NCI-H345 (cell line): ENCODE results near the gene LYPD6B.
"Not testable (repeated sequence)": the region's sequence is repeated elsewhere in the genome, so short reads cannot be mapped to it uniquely, and the experiment has no call there.

Source experiments
- DNase-seq: peaks from one replicate; lab custom pipeline; 2025; lab: John Stamatoyannopoulos, UW

The LYPD6B gene

DNA sequence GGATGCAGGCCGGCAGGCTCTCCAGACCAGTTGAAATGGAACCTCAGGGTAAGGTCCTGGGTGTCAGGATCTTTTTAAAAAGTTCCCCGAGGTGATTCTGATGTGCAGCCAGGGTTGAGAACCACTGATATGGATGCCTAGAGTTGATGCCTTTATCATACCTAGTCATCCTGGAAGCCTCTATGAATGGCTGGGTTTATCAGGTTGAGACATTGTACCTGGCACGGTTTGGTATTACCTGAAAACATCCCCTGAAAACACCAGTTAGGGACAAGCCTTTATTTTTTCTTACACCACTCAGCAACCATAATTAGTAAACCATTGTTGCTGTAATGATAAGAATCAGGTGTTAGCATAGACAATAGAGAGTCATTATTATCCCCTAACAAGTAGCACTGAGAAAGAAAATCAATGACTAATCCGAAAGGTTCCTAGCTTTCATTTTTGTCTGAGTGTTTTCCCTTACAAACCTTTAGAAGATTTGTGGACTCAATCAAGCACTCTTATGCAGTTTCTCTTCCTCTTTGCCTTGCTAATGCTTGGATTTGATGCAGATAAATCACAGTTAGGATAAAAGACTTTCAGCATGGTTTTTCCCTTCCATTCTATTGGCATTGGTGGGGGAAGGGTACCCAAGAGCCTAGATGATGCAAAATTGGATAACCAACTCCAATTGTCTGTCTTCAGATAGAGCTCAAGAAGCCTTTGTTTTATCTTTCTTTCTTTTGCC, 175.4 kb downstream of the LYPD6B start:
- no peak for DNase-seq

DNA sequence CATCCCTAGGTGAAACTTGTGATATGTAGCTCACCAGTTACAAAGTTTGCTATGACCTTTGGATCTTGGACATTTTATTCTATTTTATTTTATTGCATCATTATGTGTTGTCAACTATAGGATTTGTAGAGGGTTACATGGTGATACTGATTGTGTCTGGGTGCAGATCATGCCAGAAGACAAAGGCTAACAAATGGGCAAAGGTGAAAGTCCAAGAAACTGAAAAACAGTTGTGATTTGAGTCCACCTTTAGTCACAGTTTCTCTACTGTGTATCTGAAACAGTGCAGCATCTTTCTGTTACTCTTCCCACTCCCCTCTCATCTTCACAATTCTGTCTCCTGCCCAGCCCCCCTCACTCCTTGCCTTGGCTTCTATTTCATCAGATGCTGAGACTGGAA, 180.0 kb downstream of the LYPD6B start:
- DNase-seq = no peak

GRCh38 chr2:149219856-149220255, 181.4 kb downstream of the LYPD6B start:
- DNase-seq = peak; percentile 31

DNA sequence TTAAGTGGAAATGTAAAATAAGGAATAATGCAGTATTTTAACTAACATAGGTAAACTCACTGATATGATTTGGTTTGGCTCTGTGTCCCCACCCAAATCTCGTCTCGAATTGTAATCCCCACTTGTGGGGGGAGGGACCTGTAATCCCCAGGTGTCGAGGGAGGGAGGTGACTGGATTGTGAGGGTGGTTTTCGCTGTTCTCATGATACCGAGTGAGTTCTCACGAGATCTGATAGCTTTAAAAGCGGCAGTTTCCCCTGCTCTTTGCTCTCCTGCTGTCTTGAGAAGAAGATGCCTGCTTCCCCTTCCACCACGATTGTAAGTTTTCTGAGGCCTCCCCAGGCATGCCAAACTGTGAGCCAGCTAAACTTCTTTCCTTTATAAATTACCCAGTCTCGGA, 182.5 kb downstream of the LYPD6B start:
- DNase-seq = no peak

GRCh38 chr2:149221898-149222297, 183.4 kb downstream of the LYPD6B start:
- DNase-seq = no peak

DNA sequence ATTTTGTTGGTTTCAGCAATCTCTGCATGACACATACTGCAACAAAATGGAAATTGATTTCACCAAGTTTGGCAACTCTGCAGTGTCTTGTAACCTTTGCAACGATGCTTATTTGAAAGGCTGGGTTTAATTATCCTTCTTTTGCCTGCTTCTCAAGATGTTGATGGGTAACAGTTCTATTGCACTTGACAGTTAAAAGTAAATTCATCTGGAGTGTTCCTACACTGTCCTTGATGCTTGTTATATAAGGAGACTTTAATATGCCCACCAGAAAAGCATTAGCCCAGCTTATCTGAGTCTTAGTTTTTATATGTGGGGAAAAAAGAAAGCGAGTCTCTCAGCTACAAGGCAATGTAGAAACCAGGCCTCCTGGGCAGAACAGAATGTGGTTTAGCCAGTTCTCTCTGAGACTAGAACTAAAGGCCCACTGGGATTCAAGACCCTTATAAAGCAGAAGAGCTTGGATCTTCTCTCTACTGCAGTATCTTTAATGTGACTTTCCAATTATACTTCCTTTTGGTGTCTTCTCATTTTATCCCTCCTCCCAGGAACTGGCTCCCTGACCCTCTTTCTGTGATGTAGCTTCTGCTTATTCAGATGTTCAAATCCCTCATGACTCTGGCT, 185.1 kb downstream of the LYPD6B start:
- no peak for DNase-seq

GRCh38 chr2:149224543-149224942, 186.0 kb downstream of the LYPD6B start:
- no peak for DNase-seq

DNA sequence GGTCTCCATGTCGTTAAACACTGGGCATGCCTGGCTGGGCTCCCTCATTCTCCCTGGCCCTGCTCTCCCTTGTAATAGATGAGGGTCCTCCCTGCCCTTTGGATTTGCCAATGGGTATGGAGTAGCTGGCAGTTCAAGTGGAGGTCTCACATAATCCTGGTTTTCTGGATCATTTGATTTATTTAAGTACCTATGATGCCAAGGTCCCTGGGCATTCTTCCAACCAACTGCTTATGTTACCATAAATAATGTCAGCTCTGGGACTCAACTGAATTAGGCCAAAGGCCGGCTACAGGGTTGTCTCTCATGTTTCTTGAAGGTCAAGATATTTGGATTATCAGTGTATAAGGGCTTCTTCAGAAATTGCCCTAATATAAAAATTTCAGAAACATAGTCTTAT, 186.9 kb downstream of the LYPD6B start:
- no peak for DNase-seq

DNA sequence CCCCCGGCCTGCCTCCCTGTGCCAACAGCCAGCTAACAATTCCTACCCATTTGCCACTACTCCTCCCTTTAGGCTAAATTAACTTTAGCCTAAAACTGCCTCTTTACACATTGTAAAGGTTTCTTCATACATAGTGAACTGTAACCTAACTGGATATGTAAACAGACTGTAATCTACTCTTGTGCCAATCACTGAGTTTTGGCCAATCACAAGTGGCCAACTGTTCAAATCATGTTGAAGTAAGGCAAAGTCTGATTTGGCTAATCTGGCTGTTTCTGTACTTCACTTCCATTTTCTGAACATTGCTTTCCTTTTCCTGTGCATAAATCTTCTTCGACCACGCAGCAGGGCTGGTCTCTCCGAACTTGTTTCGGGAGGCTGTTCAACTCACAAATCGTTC, 188.3 kb downstream of the LYPD6B start:
- no peak for DNase-seq

- DNase-seq = no peak
These were observed 197.4 kb downstream of the LYPD6B start for GRCh38 chr2:149235816-149236375.

DNA sequence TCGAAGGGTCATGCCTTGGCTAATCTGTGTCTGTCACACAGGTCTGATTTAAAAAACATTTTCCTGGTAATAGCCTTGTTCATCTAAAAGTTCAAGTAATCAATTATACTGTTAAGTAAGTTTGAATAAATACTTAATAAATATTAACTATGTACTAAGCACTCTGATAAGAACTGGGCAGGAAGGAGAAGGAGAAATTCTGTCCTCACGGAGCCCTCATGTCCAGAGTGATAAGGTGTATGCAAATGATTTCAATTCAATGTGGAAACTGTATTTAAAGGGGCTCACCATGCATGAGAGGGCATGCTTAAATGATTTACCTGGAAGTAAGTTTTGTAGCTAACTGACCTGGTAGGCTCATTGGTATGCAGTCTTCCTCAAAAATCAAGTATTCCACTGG, 197.9 kb downstream of the LYPD6B start:
- DNase-seq = no peak

DNA sequence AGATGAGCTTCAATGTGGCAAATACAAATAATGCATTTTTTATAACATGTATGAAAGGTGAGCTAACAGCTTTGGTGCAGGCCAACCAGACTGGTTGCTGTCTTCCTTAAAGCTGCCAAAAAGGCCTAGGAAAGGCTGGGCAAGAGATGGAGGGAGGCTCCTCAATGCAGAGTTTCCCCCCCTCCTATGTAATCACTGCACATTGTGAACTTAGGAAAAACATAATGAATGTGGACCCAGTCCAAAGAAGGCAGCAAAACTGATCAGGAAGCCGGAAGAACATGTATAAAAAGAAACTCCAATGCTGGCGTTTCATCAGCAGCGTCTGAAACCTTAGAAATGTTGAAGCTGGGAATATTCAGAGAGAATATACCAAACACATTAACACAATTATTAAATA, 207.7 kb downstream of the LYPD6B start:
- DNase-seq = no peak

GRCh38 chr2:149251436-149251835, 212.9 kb downstream of the LYPD6B start:
- DNase-seq = not testable (repeated sequence)

- not testable (repeated sequence) for DNase-seq
These were observed 218.4 kb downstream of the LYPD6B start for GRCh38 chr2:149256877-149257276.

DNA sequence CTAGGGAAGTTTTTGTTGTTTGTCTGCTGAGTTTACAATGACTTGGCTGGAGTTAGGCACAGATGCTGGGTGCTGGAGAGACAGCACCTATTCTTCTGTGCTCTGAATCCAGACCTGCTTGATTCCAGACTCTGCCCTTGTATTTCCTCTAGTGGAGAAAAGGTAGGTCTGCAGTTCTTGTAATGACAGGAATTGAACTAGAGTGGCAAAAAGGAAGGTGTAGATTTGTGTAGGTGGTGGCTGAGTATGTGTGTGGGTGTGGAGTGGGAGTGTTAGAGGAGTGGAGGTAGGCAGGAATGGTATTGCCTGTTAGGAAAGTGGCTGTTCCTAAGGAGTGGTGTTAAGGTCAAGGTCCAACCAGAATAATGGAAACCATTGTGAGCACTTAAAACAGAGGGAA, 220.0 kb downstream of the LYPD6B start:
- DNase-seq = no peak

DNA sequence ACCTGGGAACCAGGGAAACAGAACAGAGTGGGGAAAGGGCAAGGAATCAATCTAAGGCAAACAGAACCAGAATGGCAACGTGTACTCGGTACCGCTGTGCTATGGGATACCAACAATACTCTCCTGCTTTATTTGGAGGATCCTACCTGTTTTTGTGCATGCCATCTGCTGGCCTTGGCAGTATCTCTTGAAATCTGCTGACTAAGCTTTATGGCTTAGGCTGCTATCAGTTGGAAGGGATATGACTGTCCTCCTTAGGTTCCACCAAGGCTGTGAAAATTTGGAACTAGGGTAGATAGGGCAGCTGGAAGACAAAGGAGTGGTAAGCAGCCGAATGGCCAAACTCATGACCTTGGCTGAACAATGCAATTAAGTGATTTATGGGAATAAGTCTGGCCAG, 220.6 kb downstream of the LYPD6B start:
- DNase-seq = no peak

DNA sequence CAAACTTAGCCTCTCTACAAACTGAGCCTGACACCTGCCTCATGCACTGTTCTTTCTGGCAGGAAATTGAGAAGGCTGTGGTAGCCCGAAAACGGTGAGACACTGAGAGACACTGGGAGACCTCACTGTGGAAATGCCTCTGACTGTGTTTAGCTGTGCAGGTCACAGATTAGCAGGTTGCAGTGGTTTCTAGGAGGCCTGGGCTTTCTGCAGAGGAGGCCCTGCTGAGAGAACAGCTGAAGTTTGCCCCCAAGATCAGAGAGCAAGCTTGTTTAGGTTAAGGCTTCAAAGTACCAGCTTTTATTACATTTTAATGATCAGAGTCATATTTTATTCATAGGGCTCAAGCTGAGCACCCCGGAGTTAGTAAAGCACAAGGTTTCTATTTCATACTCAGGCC, 223.2 kb downstream of the LYPD6B start:
- no peak for DNase-seq
